ENCODE measurements around the gene PLA2G2C.

- no peak for TF ChIP-seq POLR2A (IDR thresholded peaks at IDR 0.05)
- no peak for TF ChIP-seq EP300 (IDR thresholded peaks at IDR 0.05)
- TF ChIP-seq CTCF (IDR thresholded peaks at IDR 0.05) = no peak
- TF ChIP-seq POLR2AphosphoS5 (IDR thresholded peaks at IDR 0.05) = no peak
Measured at GRCh38 chr1:20166051-20166450, 20.3 kb downstream of the PLA2G2C start.
